Naive thymus-derived CD4-positive, alpha-beta T cell (primary cell): ENCODE data around the gene DOCK4. TPM values are rescaled to one million over a fixed set of nuclear protein-coding genes. Genes with fewer than 3 reads are reported as not detected.

Experiments used
- ATAC-seq: fragments of 150-1000 bp; cut with Tn5 transposase; 2 replicates; pipeline ENCODE4 v1.10.0; 2021; ENCODE audit warnings: mild to moderate bottlenecking, moderate library complexity
- CTCF ChIA-PET: fragments of 350-600 bp; sonication (Branson Sonifier 250); formaldehyde crosslinking; loops from one replicate; lab custom pipeline; 2021; ENCODE audit warnings: antibody characterized with exemption; lab: Charles Lee
- POLR2A ChIA-PET: fragments of 350-600 bp; sonication (Branson Sonifier 250); formaldehyde crosslinking; loops from one replicate; lab custom pipeline; 2021; ENCODE audit warnings: antibody characterized with exemption, inconsistent platforms; lab: Charles Lee
- DNase-seq, 9 donors: peaks; one replicate each; pipeline versions ENCODE4 v3.0.0 to v3.0.0-alpha.2; 2020 to 2022; ENCODE audit warnings: mixed read lengths in 1 of 9
- H3K27ac ChIP-seq: one replicate; pipeline ENCODE4 v1.7.0; 2013; ENCODE audit warnings: mild to moderate bottlenecking, low read depth, low read length, moderate library complexity
- H3K27me3 ChIP-seq, 2 donors: one replicate each; pipeline ENCODE4 v1.7.0; 2013; ENCODE audit warnings: low read length in 2 of 2, mild to moderate bottlenecking in 2 of 2, moderate library complexity in 2 of 2; ENCODE audit not compliant: control insufficient read depth in 2 of 2, insufficient read depth in 2 of 2
- H3K36me3 ChIP-seq, 3 experiments: 1 replicate in 2 of 3; 2 replicates in 1 of 3; pipeline ENCODE4 v1.7.0; 2013; ENCODE audit warnings: low read length in 3 of 3, mild to moderate bottlenecking in 3 of 3, moderate library complexity in 1 of 3; ENCODE audit not compliant: insufficient read depth in 3 of 3, control insufficient read depth in 2 of 3
- H3K4me1 ChIP-seq, 2 donors: one replicate each; pipeline ENCODE4 v1.7.0; 2013; ENCODE audit warnings: low read length in 2 of 2, mild to moderate bottlenecking in 2 of 2, moderate library complexity in 1 of 2; ENCODE audit not compliant: control insufficient read depth in 2 of 2, insufficient read depth in 2 of 2
- H3K4me3 ChIP-seq: 2 replicates; pipeline ENCODE4 v1.7.0; 2013; ENCODE audit warnings: mild to moderate bottlenecking, low read length
- H3K9me3 ChIP-seq, 3 experiments: 1 replicate in 2 of 3; 2 replicates in 1 of 3; pipeline ENCODE4 v1.7.0; 2013; ENCODE audit warnings: low read length in 3 of 3; ENCODE audit not compliant: control insufficient read depth in 2 of 3
- H3K27ac Mint-ChIP-seq, 9 donors: one replicate each; pipeline ENCODE4 v1.8.0; 2020 to 2022; ENCODE audit warnings: mixed read lengths in 9 of 9, mild to moderate bottlenecking in 8 of 9, moderate library complexity in 5 of 9, inconsistent platforms in 2 of 9
- H3K27me3 Mint-ChIP-seq, 5 donors: one replicate each; pipeline ENCODE4 v1.8.0; 2021 to 2022; ENCODE audit warnings: mixed read lengths in 5 of 5, mild to moderate bottlenecking in 1 of 5
- H3K36me3 Mint-ChIP-seq, 5 donors: one replicate each; pipeline ENCODE4 v1.8.0; 2020 to 2022; ENCODE audit warnings: mixed read lengths in 5 of 5, mild to moderate bottlenecking in 3 of 5, inconsistent platforms in 1 of 5
- H3K4me1 Mint-ChIP-seq, 7 donors: one replicate each; pipeline ENCODE4 v1.8.0; 2020 to 2022; ENCODE audit warnings: mixed read lengths in 7 of 7, mild to moderate bottlenecking in 3 of 7, inconsistent platforms in 1 of 7
- H3K4me3 Mint-ChIP-seq, 10 donors: one replicate each; pipeline ENCODE4 v1.8.0; 2020 to 2022; ENCODE audit warnings: mild to moderate bottlenecking in 10 of 10, mixed read lengths in 10 of 10, moderate library complexity in 6 of 10, inconsistent platforms in 2 of 10
- H3K9me3 Mint-ChIP-seq, 11 donors: one replicate each; pipeline ENCODE4 v1.8.0; 2020 to 2022; ENCODE audit warnings: mixed read lengths in 11 of 11, mild to moderate bottlenecking in 4 of 11, inconsistent platforms in 1 of 11, moderate library complexity in 1 of 11
- intact Hi-C, 2 donors: fragments of 100-400 bp; cut with micrococcal nuclease; formaldehyde crosslinking; loops; one replicate each; pipeline ENCODE4 v1.15.1; 2023
- polyA plus RNA-seq, 2 donors: library from polyadenylated mRNA; unstranded; fragments of 300-500 nt; fragmentation: Illumina TruSeq; gene quantifications; one replicate each; pipeline ENCODE4 v1.2.3, GENCODE V29; 2021
- total RNA-seq, 6 experiments: library from RNA in 5 of 6; stranded (reverse) in 5 of 6; gene quantifications; 1 replicate in 5 of 6; 2 replicates in 1 of 6; pipeline ENCODE4 v1.2.3 and lab custom pipeline; 2021 to 2026

Gene DOCK4
- total and polyA plus RNA-seq, 7 experiments from 2014 or later = 0.16 to 3.1 (median 2.2) TPM; not detected in 1

DNA sequence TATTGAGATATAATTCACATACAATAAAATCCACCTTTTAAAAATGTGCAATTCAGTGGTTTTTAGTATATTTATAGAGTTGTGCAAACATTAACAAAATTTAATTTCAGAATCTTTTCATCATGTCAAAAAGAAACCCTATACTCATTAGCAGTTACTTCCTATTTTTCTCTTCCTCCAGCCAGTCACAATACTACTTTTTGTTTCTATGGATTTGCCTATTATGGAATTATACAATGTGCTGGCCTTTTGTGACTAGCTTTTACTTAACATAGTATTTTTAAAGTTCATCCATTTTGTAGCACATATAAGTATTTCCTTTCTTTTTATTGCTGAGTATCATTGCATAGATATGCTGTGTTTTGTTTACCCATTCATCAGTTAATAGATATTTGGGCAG lies 444.0 kb downstream of the DOCK4 start:
- ChIA-PET POLR2A (no interaction called here), CTCF (interaction anchor here (1.4 kb wide), 1 partner anchor 10 kb away, joined by 3 read pairs; no protein-coding TSS in a partner anchor)
- intact Hi-C loops = no loop called here
- Histone ChIP-seq H3K27ac (no peak overlapping the region), H3K36me3 (no peaks in the 10 kb centered on the region), H3K4me1 (no peaks in the 10 kb centered on the region), H3K27me3 (no peaks in the 10 kb centered on the region), H3K9me3 (no peaks in the 10 kb centered on the region), H3K4me3 (no peak overlapping the region)
- H3K4me1 Mint-ChIP-seq = no peaks in the 10 kb centered on the region
- no peaks in the 10 kb centered on the region for H3K27me3 Mint-ChIP-seq
- H3K27ac Mint-ChIP-seq = no peak overlapping the region
- DNase-seq (no peak), ATAC-seq (no peak)
- no peaks in the 10 kb centered on the region for H3K36me3 Mint-ChIP-seq
- H3K4me3 Mint-ChIP-seq = no peak overlapping the region
- H3K9me3 Mint-ChIP-seq = no peaks in the 10 kb centered on the region

DNA sequence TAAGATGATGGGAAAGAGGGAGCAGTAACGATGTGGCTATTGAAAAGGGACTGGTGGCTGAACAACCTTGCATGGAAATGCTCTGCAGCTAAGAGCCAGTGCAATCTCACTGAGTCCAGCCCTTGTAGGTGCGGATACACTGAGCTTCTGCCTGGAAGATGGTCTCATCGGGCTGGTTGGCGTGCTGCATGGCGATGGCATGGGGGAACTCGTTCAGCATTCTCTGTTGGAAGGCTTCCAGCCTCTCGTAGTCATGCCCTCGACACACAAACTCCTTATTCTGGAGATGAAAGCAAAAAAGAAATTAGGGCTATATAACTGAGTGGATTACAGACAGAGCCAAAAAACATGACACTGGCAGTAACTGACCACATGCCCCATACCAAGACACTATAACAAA lies 446.2 kb downstream of the DOCK4 start:
- no peaks in the 10 kb centered on the region for H3K27me3 ChIP-seq
- Mint-ChIP-seq H3K4me3 (no peak overlapping the region), H3K4me1 (no peaks in the 10 kb centered on the region), H3K27me3 (peaks cover 0 to 12% (median 5%) of the 10 kb centered on the region in 5 donors), H3K9me3 (no peaks in the 10 kb centered on the region), H3K27ac (no peak overlapping the region), H3K36me3 (no peaks in the 10 kb centered on the region)
- ATAC-seq (no peak), DNase-seq (no peak)
- H3K36me3 ChIP-seq = no peaks in the 10 kb centered on the region
- H3K9me3 ChIP-seq = no peaks in the 10 kb centered on the region
- intact Hi-C loops = no loop called here
- H3K27ac ChIP-seq = no peak overlapping the region
- POLR2A ChIA-PET = no interaction called here
- H3K4me1 ChIP-seq = no peaks in the 10 kb centered on the region
- H3K4me3 ChIP-seq = no peak overlapping the region
- CTCF ChIA-PET = no interaction called here

DNA sequence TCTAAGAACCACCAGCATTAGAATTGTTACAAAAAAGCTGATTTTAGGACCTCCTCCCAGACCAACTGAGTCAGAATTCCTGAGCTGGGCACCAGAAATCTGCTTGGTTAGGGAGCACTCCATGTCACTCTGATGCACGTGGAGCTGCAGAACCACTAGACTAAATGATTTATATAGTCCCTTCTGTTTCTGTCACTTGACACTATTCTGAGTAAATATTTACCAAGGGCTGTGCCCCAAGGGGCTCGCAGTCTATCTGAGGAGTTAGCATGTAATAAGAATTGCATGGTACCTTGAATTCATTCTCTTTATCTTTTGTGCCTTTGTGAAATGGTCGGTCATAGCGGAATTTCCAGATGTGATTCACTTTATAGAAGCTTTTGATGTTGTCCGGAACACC lies 447.9 kb downstream of the DOCK4 start:
- ATAC-seq (no peak), DNase-seq (no peak)
- Histone ChIP-seq H3K27me3 (no peaks in the 10 kb centered on the region), H3K27ac (no peak overlapping the region), H3K4me1 (no peaks in the 10 kb centered on the region), H3K4me3 (no peak overlapping the region), H3K9me3 (no peaks in the 10 kb centered on the region), H3K36me3 (no peaks in the 10 kb centered on the region)
- H3K4me1 Mint-ChIP-seq = no peaks in the 10 kb centered on the region
- no peak overlapping the region for H3K27ac Mint-ChIP-seq
- no peaks in the 10 kb centered on the region for H3K36me3 Mint-ChIP-seq
- intact Hi-C loops = no loop called here
- no peak overlapping the region for H3K4me3 Mint-ChIP-seq
- ChIA-PET POLR2A (no interaction called here), CTCF (no interaction called here)
- H3K27me3 Mint-ChIP-seq = peaks cover 0 to 12% (median 5%) of the 10 kb centered on the region in 5 donors
- H3K9me3 Mint-ChIP-seq = no peaks in the 10 kb centered on the region

DNA sequence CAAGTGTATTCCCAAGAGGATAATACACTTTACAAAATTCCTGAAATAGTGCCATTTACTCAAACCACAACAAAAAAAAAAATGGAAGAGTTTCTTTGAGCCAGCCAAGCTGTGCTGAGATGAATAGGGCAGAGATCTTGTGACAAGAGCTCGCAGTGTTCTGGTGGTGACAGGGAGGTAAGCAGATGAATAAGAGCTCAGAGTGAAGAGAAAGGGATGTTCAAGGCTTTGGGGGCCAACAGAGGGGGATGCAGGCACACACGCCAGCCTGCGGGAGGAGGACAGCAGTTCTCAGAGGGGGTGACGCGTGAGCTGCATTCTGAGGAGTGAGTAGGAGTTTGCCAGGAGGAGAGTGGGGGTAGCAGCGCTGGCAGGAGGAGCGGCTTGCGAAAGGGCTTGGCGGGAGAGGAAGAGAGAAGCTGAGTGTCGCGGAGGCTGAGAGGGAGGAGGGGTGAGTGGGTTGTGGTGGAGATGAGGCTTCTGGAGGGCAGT lies 449.5 kb downstream of the DOCK4 start:
- no peaks in the 10 kb centered on the region for H3K27me3 ChIP-seq
- H3K9me3 Mint-ChIP-seq = no peaks in the 10 kb centered on the region
- no peak overlapping the region for H3K27ac ChIP-seq
- DNase-seq (no peak), ATAC-seq (no peak)
- peaks cover 0 to 12% (median 5%) of the 10 kb centered on the region in 5 donors for H3K27me3 Mint-ChIP-seq
- H3K36me3 ChIP-seq = no peaks in the 10 kb centered on the region
- no peaks in the 10 kb centered on the region for H3K36me3 Mint-ChIP-seq
- peak overlapping the region in 1 of 10 donors; percentile 32 for H3K4me3 Mint-ChIP-seq
- H3K4me1 ChIP-seq = no peaks in the 10 kb centered on the region
- H3K4me1 Mint-ChIP-seq = no peaks in the 10 kb centered on the region
- H3K4me3 ChIP-seq = no peak overlapping the region
- CTCF ChIA-PET = no interaction called here
- H3K9me3 ChIP-seq = no peaks in the 10 kb centered on the region
- POLR2A ChIA-PET = no interaction called here
- peak overlapping the region in 1 of 9 donors; percentile 36 for H3K27ac Mint-ChIP-seq
- intact Hi-C loops = no loop called here

DNA sequence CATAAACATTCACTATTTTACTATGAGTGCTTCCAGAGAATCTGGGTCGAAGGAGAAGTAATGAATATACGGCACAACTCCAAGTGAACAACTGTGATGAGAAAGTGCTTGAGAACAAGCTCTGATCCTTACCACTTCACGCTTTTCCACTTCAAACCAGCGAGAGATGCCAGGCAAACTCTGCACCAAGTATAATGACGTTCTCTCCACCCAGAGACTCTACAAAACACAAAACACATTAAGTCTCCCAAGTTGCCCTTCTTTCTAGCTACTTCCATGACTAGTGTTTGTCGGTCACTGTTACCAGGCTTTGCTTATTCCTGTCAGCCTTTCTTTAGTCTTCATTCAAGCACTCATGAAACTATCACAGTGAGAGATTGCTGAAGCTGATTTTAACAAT lies 450.8 kb downstream of the DOCK4 start:
- Mint-ChIP-seq H3K27ac (no peak overlapping the region), H3K36me3 (no peaks in the 10 kb centered on the region), H3K27me3 (peaks cover 0 to 12% (median 5%) of the 10 kb centered on the region in 5 donors), H3K4me1 (no peaks in the 10 kb centered on the region), H3K9me3 (no peaks in the 10 kb centered on the region), H3K4me3 (no peak overlapping the region)
- no peak for ATAC-seq
- no peaks in the 10 kb centered on the region for H3K27me3 ChIP-seq
- intact Hi-C loops = no loop called here
- no peaks in the 10 kb centered on the region for H3K9me3 ChIP-seq
- H3K4me3 ChIP-seq = no peak overlapping the region
- no peak overlapping the region for H3K27ac ChIP-seq
- ChIA-PET POLR2A (no interaction called here), CTCF (no interaction called here)
- H3K36me3 ChIP-seq = no peaks in the 10 kb centered on the region
- no peak for DNase-seq
- H3K4me1 ChIP-seq = no peaks in the 10 kb centered on the region

DNA sequence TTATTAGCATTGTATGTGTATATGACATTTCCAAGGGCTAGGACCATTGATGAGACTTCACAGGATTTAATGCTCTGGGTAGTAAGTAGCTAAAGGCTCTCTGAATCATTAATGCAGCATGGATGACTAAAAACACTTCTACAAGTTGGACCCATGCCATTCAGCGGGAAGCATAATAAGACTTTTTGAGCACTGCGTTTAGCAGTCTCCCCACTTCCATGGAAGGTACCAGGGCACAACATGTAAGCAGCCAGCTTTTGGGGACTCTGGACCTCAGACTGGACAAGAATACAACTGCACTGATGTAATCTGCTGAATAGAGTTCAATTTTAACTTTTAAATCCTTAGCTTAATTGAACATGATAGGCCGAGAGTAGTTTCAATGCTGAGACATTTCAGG lies 452.2 kb downstream of the DOCK4 start:
- Histone ChIP-seq H3K27me3 (no peaks in the 10 kb centered on the region), H3K36me3 (no peaks in the 10 kb centered on the region), H3K9me3 (no peaks in the 10 kb centered on the region), H3K4me1 (no peaks in the 10 kb centered on the region), H3K4me3 (no peak overlapping the region), H3K27ac (no peak overlapping the region)
- ChIA-PET POLR2A (no interaction called here), CTCF (interaction anchor here (1.3 to 1.6 kb wide), 2 partner anchors 742 to 744 kb away, joined by 4 read pairs; no protein-coding TSS in a partner anchor)
- Mint-ChIP-seq H3K36me3 (no peaks in the 10 kb centered on the region), H3K9me3 (no peaks in the 10 kb centered on the region), H3K4me1 (no peaks in the 10 kb centered on the region), H3K27me3 (peaks cover 0 to 12% (median 6%) of the 10 kb centered on the region in 5 donors), H3K4me3 (no peak overlapping the region), H3K27ac (no peak overlapping the region)
- ATAC-seq (no peak), DNase-seq (no peak)
- intact Hi-C loops = loop anchor here in 1 of 2 donors (2.0 to 5.0 kb wide), 2 partner anchors 661 to 1143 kb away; no protein-coding TSS in a partner anchor

DNA sequence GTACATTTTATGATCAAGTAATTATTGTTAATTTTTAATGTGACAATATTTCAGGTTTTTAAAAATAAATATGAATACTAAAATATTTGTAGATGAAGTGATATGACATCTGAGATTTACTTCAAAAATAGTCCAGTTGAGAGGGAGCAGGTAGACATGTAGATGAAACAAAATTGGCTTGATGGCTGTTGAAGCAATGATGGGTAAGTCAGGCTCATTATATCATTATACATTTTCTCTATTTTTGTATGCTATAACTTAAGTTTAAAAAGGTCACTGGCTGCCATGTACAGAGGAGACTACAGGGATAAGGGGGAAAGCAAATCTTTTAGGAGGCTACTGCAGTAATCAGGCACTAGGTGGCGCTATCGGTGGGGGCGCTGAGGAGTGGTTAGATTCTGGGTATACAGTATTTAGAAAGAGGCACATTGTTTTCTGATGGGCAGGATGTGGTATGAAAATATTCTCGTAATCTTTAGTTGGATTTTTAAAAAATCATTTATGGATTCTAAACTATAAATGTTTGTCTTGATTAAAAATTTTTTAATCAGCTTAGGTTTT lies 454.1 kb downstream of the DOCK4 start:
- Mint-ChIP-seq H3K27ac (no peak overlapping the region), H3K4me3 (no peak overlapping the region), H3K36me3 (no peaks in the 10 kb centered on the region), H3K4me1 (no peaks in the 10 kb centered on the region), H3K9me3 (no peaks in the 10 kb centered on the region), H3K27me3 (peaks cover 2 to 16% (median 15%) of the 10 kb centered on the region in 5 donors)
- H3K27ac ChIP-seq = no peak overlapping the region
- intact Hi-C loops = loop anchor here (1.0 to 5.0 kb wide), 3 partner anchors 663 to 1145 kb away; no protein-coding TSS in a partner anchor
- H3K27me3 ChIP-seq = no peaks in the 10 kb centered on the region
- ChIA-PET POLR2A (interaction anchor here (0.7 kb wide), 1 partner anchor 1590 kb away, joined by 3 read pairs; no protein-coding TSS in a partner anchor), CTCF (interaction anchor here (0.7 to 1.6 kb wide), 3 partner anchors 10 to 1816 kb away, joined by 3 to 7 read pairs (median 4); no protein-coding TSS in a partner anchor)
- no peaks in the 10 kb centered on the region for H3K4me1 ChIP-seq
- H3K4me3 ChIP-seq = no peak overlapping the region
- H3K9me3 ChIP-seq = no peaks in the 10 kb centered on the region
- ATAC-seq (peak; percentile 75), DNase-seq (peak; percentile 14 to 58 (median 27))
- no peaks in the 10 kb centered on the region for H3K36me3 ChIP-seq
